OCI-LY1 (cell line): ENCODE measurements around the gene CRYBB1.

Experiments used
- H2AFZ ChIP-seq: fragments of 200-600 bp; sonication (generic), shearing (Covaris generic); 2 replicates; pipeline ENCODE4 v1.6.0; 2014; ENCODE audit warnings: antibody characterized with exemption, mild to moderate bottlenecking, low read length
- H3F3A ChIP-seq: fragments of 200-600 bp; sonication (generic), shearing (Covaris generic); 2 replicates; pipeline ENCODE4 v1.6.0; 2014; ENCODE audit warnings: mild to moderate bottlenecking, antibody characterized with exemption, low read length, moderate library complexity; ENCODE audit not compliant: insufficient read depth
- H3K27ac ChIP-seq: fragments of 200-600 bp; sonication (generic); 2 replicates; pipeline ENCODE4 v1.5.1; 2014; ENCODE audit warnings: low read length, mixed run types, mild to moderate bottlenecking, low read depth; ENCODE audit not compliant: poor library complexity, severe bottlenecking
- H3K27me3 ChIP-seq: fragments of 200-600 bp; sonication (generic); 2 replicates; pipeline ENCODE4 v1.6.0; 2014; ENCODE audit warnings: antibody characterized with exemption, mild to moderate bottlenecking, low read length, moderate library complexity; ENCODE audit not compliant: insufficient read depth
- H3K36me3 ChIP-seq: fragments of 200-600 bp; sonication (generic); 2 replicates; pipeline ENCODE4 v1.6.1; 2014; ENCODE audit warnings: mild to moderate bottlenecking, antibody characterized with exemption, low read length, moderate library complexity, mixed read lengths; ENCODE audit not compliant: insufficient read depth
- H3K4me1 ChIP-seq: fragments of 200-600 bp; sonication (generic); 2 replicates; pipeline ENCODE4 v1.5.1; 2014; ENCODE audit warnings: mild to moderate bottlenecking, low read length, moderate library complexity; ENCODE audit not compliant: insufficient read depth, severe bottlenecking
- H3K4me2 ChIP-seq: fragments of 200-600 bp; sonication (generic), shearing (Covaris generic); 2 replicates; pipeline ENCODE4 v1.6.1; 2014; ENCODE audit warnings: low read length
- H3K4me3 ChIP-seq: fragments of 200-600 bp; sonication (generic); 2 replicates; pipeline ENCODE4 v1.5.1; 2014; ENCODE audit warnings: low read length, low read depth, mild to moderate bottlenecking, mixed read lengths; ENCODE audit not compliant: poor library complexity, severe bottlenecking
- H3K79me2 ChIP-seq: fragments of 200-600 bp; shearing (Covaris generic); 2 replicates; pipeline ENCODE4 v1.6.1; 2016; ENCODE audit warnings: mixed run types, low read length, mixed read lengths; ENCODE audit not compliant: insufficient read depth
- H3K9ac ChIP-seq: fragments of 200-600 bp; sonication (generic), shearing (Covaris generic); 2 replicates; pipeline ENCODE4 v1.6.1; 2014; ENCODE audit warnings: mild to moderate bottlenecking, low read length, mixed read lengths
- H3K9me2 ChIP-seq: fragments of 200-600 bp; sonication (generic), shearing (Covaris generic); 2 replicates; pipeline ENCODE4 v1.6.1; 2014; ENCODE audit warnings: low read depth, mild to moderate bottlenecking, low read length, mixed read lengths
- H3K9me3 ChIP-seq: fragments of 200-600 bp; shearing (Covaris generic); 2 replicates; pipeline ENCODE4 v1.6.1; 2014; ENCODE audit warnings: low read length, mixed read lengths
- H4K20me1 ChIP-seq: fragments of 200-600 bp; sonication (generic), shearing (Covaris generic); 2 replicates; pipeline ENCODE4 v1.6.0; 2016; ENCODE audit warnings: mild to moderate bottlenecking, low read length; ENCODE audit not compliant: insufficient read depth
- EZH2 ChIP-seq: fragments of 200-600 bp; sonication (generic), shearing (Covaris generic); IDR thresholded peaks from 2 replicates; pipeline ENCODE4 v1.8.0; 2017; ENCODE audit warnings: borderline replicate concordance, mixed run types, mild to moderate bottlenecking, antibody characterized with exemption, low read length, moderate library complexity, mixed read lengths
- TF ChIP-seq, protein P1 (sequence below): fragments of 200-600 bp; sonication (generic), shearing (Covaris generic); IDR thresholded peaks from 2 replicates; pipeline ENCODE4 v1.5.1; 2017; ENCODE audit warnings: mild to moderate bottlenecking, antibody characterized with exemption, low read length, moderate library complexity, mixed read lengths

The CRYBB1 gene

DNA sequence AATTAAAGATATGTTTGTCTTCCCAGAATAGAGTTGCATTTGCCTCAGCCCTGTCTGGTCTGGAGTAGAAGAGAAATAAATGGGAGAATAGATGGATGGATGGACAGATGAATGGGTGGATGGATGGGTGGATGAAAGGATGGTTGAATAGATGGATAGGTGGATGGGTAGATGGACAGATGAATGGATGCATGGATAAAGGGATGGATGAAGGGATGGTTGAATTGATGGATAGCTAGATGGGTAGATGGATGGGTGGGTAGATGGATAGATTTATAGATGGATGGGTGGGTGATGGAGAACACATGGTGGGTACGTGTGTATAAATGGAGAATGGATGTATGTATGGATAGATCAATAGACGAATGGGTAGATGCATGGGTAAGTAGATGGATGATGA, 8.5 kb downstream of the CRYBB1 start:
- Histone ChIP-seq H4K20me1 (no peaks in the 10 kb centered on the region), H3K36me3 (no peaks in the 10 kb centered on the region), H3K4me2 (no peak overlapping the region), H2AFZ (no peak overlapping the region), H3K9me3 (no peaks in the 10 kb centered on the region), H3K27ac (no peak overlapping the region), H3K9me2 (no peaks in the 10 kb centered on the region), H3K79me2 (no peaks in the 10 kb centered on the region), H3K4me3 (no peak overlapping the region), H3K9ac (no peak overlapping the region), H3F3A (no peaks in the 10 kb centered on the region), H3K4me1 (peaks cover 22% of the 10 kb centered on the region), H3K27me3 (no peaks in the 10 kb centered on the region)
- no peak for TF ChIP-seq EZH2
- TF ChIP-seq, protein P1, sequence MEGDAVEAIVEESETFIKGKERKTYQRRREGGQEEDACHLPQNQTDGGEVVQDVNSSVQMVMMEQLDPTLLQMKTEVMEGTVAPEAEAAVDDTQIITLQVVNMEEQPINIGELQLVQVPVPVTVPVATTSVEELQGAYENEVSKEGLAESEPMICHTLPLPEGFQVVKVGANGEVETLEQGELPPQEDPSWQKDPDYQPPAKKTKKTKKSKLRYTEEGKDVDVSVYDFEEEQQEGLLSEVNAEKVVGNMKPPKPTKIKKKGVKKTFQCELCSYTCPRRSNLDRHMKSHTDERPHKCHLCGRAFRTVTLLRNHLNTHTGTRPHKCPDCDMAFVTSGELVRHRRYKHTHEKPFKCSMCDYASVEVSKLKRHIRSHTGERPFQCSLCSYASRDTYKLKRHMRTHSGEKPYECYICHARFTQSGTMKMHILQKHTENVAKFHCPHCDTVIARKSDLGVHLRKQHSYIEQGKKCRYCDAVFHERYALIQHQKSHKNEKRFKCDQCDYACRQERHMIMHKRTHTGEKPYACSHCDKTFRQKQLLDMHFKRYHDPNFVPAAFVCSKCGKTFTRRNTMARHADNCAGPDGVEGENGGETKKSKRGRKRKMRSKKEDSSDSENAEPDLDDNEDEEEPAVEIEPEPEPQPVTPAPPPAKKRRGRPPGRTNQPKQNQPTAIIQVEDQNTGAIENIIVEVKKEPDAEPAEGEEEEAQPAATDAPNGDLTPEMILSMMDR: no peak

DNA sequence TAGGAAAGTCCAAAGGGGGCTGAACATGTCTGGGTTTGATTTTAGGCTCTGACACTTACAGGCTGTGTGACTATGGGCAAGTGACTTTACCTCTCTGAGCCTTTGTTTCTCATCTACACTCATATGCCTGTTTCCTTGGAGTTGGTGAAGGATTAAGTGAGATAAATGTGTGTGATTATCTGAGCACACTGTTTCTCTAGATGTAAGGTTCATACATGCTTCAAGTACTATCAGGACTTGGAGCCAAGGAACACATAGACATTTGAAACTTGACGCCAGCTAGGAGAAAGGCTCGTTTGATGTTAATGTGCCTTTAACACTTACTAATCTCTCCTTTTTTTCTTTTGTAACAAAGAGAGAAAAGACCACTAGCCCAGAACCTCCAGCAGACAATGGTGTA, 9.7 kb downstream of the CRYBB1 start:
- no peaks in the 10 kb centered on the region for H3K36me3 ChIP-seq
- H3K4me2 ChIP-seq: peak overlapping the region; percentile 26; the same call in 1 of the 2 replicates
- no peaks in the 10 kb centered on the region for H3K9me3 ChIP-seq
- H4K20me1 ChIP-seq: no peaks in the 10 kb centered on the region
- H3F3A ChIP-seq: no peaks in the 10 kb centered on the region
- TF ChIP-seq EZH2: no peak
- TF ChIP-seq, protein P1: no peak
- no peaks in the 10 kb centered on the region for H3K27me3 ChIP-seq
- peak overlapping the region; percentile 13 for H3K4me3 ChIP-seq
- no peak overlapping the region for H2AFZ ChIP-seq
- no peak overlapping the region; the same call in 1 of the 2 replicates for H3K9ac ChIP-seq
- H3K27ac ChIP-seq: no peak overlapping the region
- H3K79me2 ChIP-seq: no peaks in the 10 kb centered on the region
- H3K9me2 ChIP-seq: no peaks in the 10 kb centered on the region
- H3K4me1 ChIP-seq: peaks cover 22% of the 10 kb centered on the region

DNA sequence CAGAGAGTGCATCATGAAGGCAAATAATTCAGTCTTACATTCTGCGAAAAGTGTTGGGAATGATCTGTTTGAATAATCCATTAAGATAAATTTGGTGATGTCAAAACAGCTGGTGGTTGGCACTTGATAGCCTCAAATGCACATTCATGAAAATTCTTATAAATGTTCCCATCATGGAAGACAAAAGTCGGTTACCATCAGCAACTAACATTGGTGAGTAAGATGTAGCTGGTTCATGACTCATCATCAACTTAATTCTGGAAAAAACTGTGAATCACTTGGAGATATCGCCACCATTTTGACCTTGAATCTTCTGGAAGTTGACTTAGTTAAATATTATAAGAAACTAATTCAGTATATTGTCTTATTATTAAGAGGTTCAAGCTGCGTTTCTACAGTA, 11.2 kb downstream of the CRYBB1 start:
- no peaks in the 10 kb centered on the region for H3K9me2 ChIP-seq
- no peak overlapping the region for H3K4me3 ChIP-seq
- H3K27me3 ChIP-seq: no peaks in the 10 kb centered on the region
- H3K4me1 ChIP-seq: peaks cover 22% of the 10 kb centered on the region
- no peak overlapping the region for H3K27ac ChIP-seq
- no peaks in the 10 kb centered on the region for H4K20me1 ChIP-seq
- no peaks in the 10 kb centered on the region for H3K79me2 ChIP-seq
- H2AFZ ChIP-seq: no peak overlapping the region
- no peaks in the 10 kb centered on the region for H3F3A ChIP-seq
- H3K9ac ChIP-seq: no peak overlapping the region
- TF ChIP-seq, protein P1: no peak
- TF ChIP-seq EZH2: no peak
- no peak overlapping the region for H3K4me2 ChIP-seq
- no peaks in the 10 kb centered on the region for H3K36me3 ChIP-seq
- H3K9me3 ChIP-seq: no peaks in the 10 kb centered on the region
